Left lung (tissue), 10 donors: ENCODE data around the gene IFNA13. TPM values are rescaled to one million over a fixed set of nuclear protein-coding genes. Genes with fewer than 3 reads are reported as not detected.
A peak's percentile ranks its signal among the peaks of the same experiment; 100 is the strongest.

Source experiments
- ATAC-seq: fragments of 200-7000 bp; cut with Tn5 transposase; one replicate; pipeline ENCODE4 v1.9.1; 2020; ENCODE audit warnings: moderate library complexity
- DNase-seq, 4 donors: peaks; one replicate each; pipeline ENCODE4 v3.0.0-alpha.2; 2013 to 2020
- H3K27ac ChIP-seq, 2 donors: fragments of 200-600 bp; sonication (generic) in 1 of 2; one replicate each; pipeline versions ENCODE4 v1.5.0 to v1.8.0; 2020 to 2021
- H3K27me3 ChIP-seq, 2 donors: fragments of 200-600 bp; sonication (generic) in 1 of 2; one replicate each; pipeline versions ENCODE4 v1.5.0 to v1.8.0; 2020 to 2021
- H3K36me3 ChIP-seq, 2 donors: fragments of 200-600 bp; sonication (generic) in 1 of 2; one replicate each; pipeline versions ENCODE4 v1.5.0 to v1.8.0; 2020 to 2021
- H3K4me1 ChIP-seq, 2 donors: fragments of 200-600 bp; one replicate each; pipeline ENCODE4 v1.8.0; 2021
- H3K4me3 ChIP-seq, 2 donors: fragments of 200-600 bp; sonication (generic) in 1 of 2; one replicate each; pipeline versions ENCODE4 v1.5.0 to v1.8.0; 2020 to 2021; ENCODE audit warnings: mild to moderate bottlenecking in 1 of 2
- H3K9me3 ChIP-seq, 2 donors: fragments of 200-600 bp; sonication (generic) in 1 of 2; one replicate each; pipeline versions ENCODE4 v1.5.0 to v1.8.0; 2020 to 2021
- CTCF ChIP-seq, 2 donors: fragments of 200-600 bp; sonication (generic) in 1 of 2; IDR thresholded peaks; one replicate each; pipeline versions ENCODE4 v1.5.0 to v1.8.0; 2021; ENCODE audit warnings: antibody characterized with exemption in 2 of 2
- intact Hi-C, 2 donors: fragments of 100-400 bp; cut with DNase I; formaldehyde crosslinking; loops; one replicate each; pipeline versions ENCODE4 v1.11.2 to v1.14.2; 2022
- polyA plus RNA-seq, 6 donors: library from polyadenylated mRNA; unstranded; fragments of 120-200 nt; gene quantifications; one replicate each; pipeline ENCODE4 v1.2.1, GENCODE V29; 2013; ENCODE audit not compliant: insufficient read length in 6 of 6
- total RNA-seq, 2 donors: library from RNA; stranded (reverse); fragmentation: NEBNext Ultra II Directional; extraction: Animal tissue kit (Norgen Biotek cat#: 25700); gene quantifications; one replicate each; pipeline ENCODE4 v1.2.1, GENCODE V29; 2021
- donor health status: DM: no; HTN: yes; CAD: no.
- donor health status: DM: no; HTN: no; CAD: no.

IFNA13 gene
- total and polyA plus RNA-seq, 8 donors, result 0.14 TPM; not detected in 7

GRCh38 chr9:21334701-21335632, 32.9 kb downstream of the IFNA13 start, which contains the start of gene KLHL9:
Gene KLHL9 (minus strand): TSS chr9:21335404. CDS start chr9:21334859, 545 bp downstream.
- H3K4me1 ChIP-seq, result peaks cover 27 to 45% of the 10 kb centered on the region in 2 donors
- H3K27me3 ChIP-seq, result no peaks in the 10 kb centered on the region
- peak; percentile 87 to 96 (median 95) for DNase-seq
- no peak for TF ChIP-seq CTCF (IDR thresholded peaks at IDR 0.05)
- ATAC-seq, result peak; percentile 100
- H3K27ac ChIP-seq, result peak within 1 kb of the TSS; percentile 96 to 97
- H3K36me3 ChIP-seq, result peaks cover 0 to 5% of the 10 kb centered on the region in 2 donors
- H3K9me3 ChIP-seq, result no peaks in the 10 kb centered on the region
- intact Hi-C loops, result no loop called here
- H3K4me3 ChIP-seq, result peak within 1 kb of the TSS; percentile 85 to 87

- Histone ChIP-seq H3K9me3 (no peaks in the 10 kb centered on the region), H3K4me1 (peaks cover 27 to 60% of the 10 kb centered on the region in 2 donors), H3K27me3 (no peaks in the 10 kb centered on the region), H3K27ac (no peak overlapping the region), H3K4me3 (peak overlapping the region in 1 of 2 donors; percentile 87), H3K36me3 (peaks cover 0 to 7% of the 10 kb centered on the region in 2 donors)
- intact Hi-C loops, result no loop called here
- DNase-seq (no peak), ATAC-seq (no peak)
- TF ChIP-seq CTCF (IDR thresholded peaks at IDR 0.05), result no peak
Observed at GRCh38 chr9:21333226-21333625, 34.6 kb downstream of the IFNA13 start.

GRCh38 chr9:21331676-21332402, 36.0 kb downstream of the IFNA13 start:
- no peak overlapping the region for H3K27ac ChIP-seq
- intact Hi-C loops, result no loop called here

GRCh38 chr9:21326526-21327139, 41.2 kb downstream of the IFNA13 start:
- Histone ChIP-seq H3K36me3 (peaks cover 0 to 41% of the 10 kb centered on the region in 2 donors), H3K27me3 (no peaks in the 10 kb centered on the region), H3K4me1 (peaks cover 4 to 53% of the 10 kb centered on the region in 2 donors), H3K9me3 (no peaks in the 10 kb centered on the region), H3K4me3 (no peak overlapping the region), H3K27ac (no peak overlapping the region)
- intact Hi-C loops, result no loop called here
- peak in 1 of 4 donors; percentile 30 for DNase-seq
- TF ChIP-seq CTCF (IDR thresholded peaks at IDR 0.05), result peak in 1 of 2 donors; percentile 68
- peak; percentile 87 for ATAC-seq

More at GRCh38 chr9:21331676-21332402, 36.0 kb downstream of the IFNA13 start:
- Histone ChIP-seq H3K4me1 (peaks cover 27 to 74% of the 10 kb centered on the region in 2 donors), H3K9me3 (no peaks in the 10 kb centered on the region), H3K36me3 (peaks cover 0 to 7% of the 10 kb centered on the region in 2 donors), H3K4me3 (no peak overlapping the region), H3K27me3 (no peaks in the 10 kb centered on the region)
- no peak for TF ChIP-seq CTCF (IDR thresholded peaks at IDR 0.05)
- no peak for ATAC-seq
- no peak for DNase-seq
